ENCODE data around the gene TADA1. TPM values are rescaled to one million over a fixed set of nuclear protein-coding genes. Genes with fewer than 3 reads are reported as not detected.

The TADA1 gene
- total RNA-seq, 1 experiment from 2014 or later, result 13.1 TPM

DNA sequence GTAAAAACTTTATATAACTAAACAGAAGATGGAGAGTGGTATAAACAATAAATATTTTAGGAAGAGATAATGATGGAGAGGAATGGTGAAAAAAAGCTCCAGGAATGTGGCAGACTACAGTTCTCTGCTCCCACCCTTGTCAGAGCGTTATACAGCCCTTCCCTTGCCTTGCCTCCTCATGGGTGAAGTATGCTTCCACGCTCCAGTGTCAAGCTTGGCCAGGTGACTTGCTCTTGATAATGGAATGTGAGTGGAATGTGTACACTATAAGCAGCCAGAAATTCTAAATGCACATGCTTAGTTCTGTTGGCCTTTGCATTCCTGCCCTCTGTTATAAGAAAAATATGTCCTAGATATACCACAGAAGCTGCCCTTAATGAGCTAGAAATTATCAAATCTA is 61.5 kb downstream of the TADA1 start:
- Mint-ChIP-seq H3K9me3 (ENCODE audit: low read depth, unreplicated experiment) (no peaks in the 10 kb centered on the region), H3K36me3 (ENCODE audit: insufficient read depth, unreplicated experiment) (no peaks in the 10 kb centered on the region), H3K4me3 (ENCODE audit: low read depth, unreplicated experiment) (no peak overlapping the region), H3K27ac (ENCODE audit: unreplicated experiment) (no peak overlapping the region), H3K4me1 (ENCODE audit: low read depth, unreplicated experiment) (peaks cover 18% of the 10 kb centered on the region), H3K27me3 (ENCODE audit: unreplicated experiment) (no peaks in the 10 kb centered on the region)
- no TSS peak for BruUV-seq (replicated peaks)
- TF ChIP-seq, protein P1, sequence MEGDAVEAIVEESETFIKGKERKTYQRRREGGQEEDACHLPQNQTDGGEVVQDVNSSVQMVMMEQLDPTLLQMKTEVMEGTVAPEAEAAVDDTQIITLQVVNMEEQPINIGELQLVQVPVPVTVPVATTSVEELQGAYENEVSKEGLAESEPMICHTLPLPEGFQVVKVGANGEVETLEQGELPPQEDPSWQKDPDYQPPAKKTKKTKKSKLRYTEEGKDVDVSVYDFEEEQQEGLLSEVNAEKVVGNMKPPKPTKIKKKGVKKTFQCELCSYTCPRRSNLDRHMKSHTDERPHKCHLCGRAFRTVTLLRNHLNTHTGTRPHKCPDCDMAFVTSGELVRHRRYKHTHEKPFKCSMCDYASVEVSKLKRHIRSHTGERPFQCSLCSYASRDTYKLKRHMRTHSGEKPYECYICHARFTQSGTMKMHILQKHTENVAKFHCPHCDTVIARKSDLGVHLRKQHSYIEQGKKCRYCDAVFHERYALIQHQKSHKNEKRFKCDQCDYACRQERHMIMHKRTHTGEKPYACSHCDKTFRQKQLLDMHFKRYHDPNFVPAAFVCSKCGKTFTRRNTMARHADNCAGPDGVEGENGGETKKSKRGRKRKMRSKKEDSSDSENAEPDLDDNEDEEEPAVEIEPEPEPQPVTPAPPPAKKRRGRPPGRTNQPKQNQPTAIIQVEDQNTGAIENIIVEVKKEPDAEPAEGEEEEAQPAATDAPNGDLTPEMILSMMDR (IDR thresholded peaks at IDR 0.05; ENCODE audit: unreplicated experiment), result no peak
- DNase-seq, result no peak
- intact Hi-C loops (cut with micrococcal nuclease; ENCODE audit: unreplicated experiment), result loop anchor here (1.0 kb wide), 1 partner anchor 335 kb away; no protein-coding TSS in a partner anchor
- CTCF ChIA-PET, result interaction anchor here (1.2 to 1.9 kb wide), 2 partner anchors 25 to 336 kb away, joined by 4 to 5 read pairs; partner anchors contain the start of gene POGK

DNA sequence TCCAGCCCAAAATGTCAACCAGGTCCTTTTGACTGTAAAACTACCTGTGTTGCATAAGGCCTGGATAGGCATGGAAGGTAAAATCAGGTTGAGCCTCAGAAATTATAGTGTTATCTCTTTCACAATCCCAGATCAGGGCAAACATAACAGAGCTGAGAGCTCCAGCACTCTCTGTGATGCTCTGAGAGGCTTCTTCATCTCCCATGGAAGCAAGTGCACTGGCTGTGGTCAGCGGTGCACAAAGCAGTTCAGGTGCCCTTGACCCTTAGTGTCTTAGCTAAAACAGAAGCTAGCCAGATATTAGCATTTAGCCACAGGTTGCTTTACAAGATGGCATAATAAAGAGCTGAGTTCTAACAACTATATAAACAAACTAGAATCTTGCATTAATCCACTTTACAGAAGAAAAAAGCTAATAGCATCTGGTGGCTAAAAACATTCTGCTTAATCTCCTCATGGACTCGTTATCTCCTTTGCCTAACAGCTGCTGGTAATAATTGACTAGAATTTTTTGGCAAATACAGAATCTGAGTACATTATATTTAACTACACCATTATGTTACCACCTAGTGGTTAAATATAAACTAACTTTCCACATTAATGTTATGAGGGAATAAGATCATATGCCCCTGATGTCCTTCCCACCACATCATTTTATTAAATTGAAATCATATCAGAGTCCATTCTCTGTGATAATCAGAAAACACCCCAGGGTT is 62.4 kb downstream of the TADA1 start:
- DNase-seq, result no peak
- intact Hi-C loops (cut with micrococcal nuclease; ENCODE audit: unreplicated experiment), result loop anchor here (1.0 kb wide), 1 partner anchor 334 kb away; no protein-coding TSS in a partner anchor

DNA sequence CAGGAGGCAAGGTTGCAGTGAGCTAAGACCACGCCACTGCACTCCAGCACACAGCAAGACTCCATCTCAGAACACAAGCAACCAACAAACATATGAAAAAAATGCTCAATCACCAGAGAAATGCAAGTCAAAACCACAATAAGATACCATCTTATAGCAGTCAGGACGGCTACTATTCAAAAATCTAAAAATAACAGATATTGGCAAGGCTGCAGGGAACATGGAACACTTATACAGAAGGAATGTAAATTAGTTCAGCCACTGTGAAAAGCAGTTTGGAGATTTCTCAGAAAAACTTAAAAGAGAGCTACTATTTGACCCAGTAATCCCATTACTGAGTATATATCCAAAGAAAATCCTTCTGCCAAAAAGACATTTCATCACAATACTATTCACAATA is 64.4 kb downstream of the TADA1 start:
- Mint-ChIP-seq H3K27ac (ENCODE audit: unreplicated experiment) (no peak overlapping the region), H3K4me1 (ENCODE audit: low read depth, unreplicated experiment) (peaks cover 18% of the 10 kb centered on the region), H3K9me3 (ENCODE audit: low read depth, unreplicated experiment) (no peaks in the 10 kb centered on the region), H3K4me3 (ENCODE audit: low read depth, unreplicated experiment) (no peak overlapping the region), H3K27me3 (ENCODE audit: unreplicated experiment) (no peaks in the 10 kb centered on the region), H3K36me3 (ENCODE audit: insufficient read depth, unreplicated experiment) (no peaks in the 10 kb centered on the region)
- CTCF ChIA-PET, result no interaction called here
- DNase-seq, result no peak
- TF ChIP-seq, protein P1 (IDR thresholded peaks at IDR 0.05; ENCODE audit: unreplicated experiment), result no peak
- intact Hi-C loops (cut with micrococcal nuclease; ENCODE audit: unreplicated experiment), result no loop called here
- no TSS peak for BruUV-seq (replicated peaks)

More for the DNA sequence above, 62.4 kb downstream of the TADA1 start:
- no peaks in the 10 kb centered on the region for H3K9me3 Mint-ChIP-seq (ENCODE audit: low read depth, unreplicated experiment)
- H3K36me3 Mint-ChIP-seq (ENCODE audit: insufficient read depth, unreplicated experiment), result no peaks in the 10 kb centered on the region
- TF ChIP-seq, protein P1 (IDR thresholded peaks at IDR 0.05; ENCODE audit: unreplicated experiment), result no peak
- H3K27me3 Mint-ChIP-seq (ENCODE audit: unreplicated experiment), result no peaks in the 10 kb centered on the region
- CTCF ChIA-PET, result interaction anchor here (1.2 to 1.9 kb wide), 2 partner anchors 26 to 335 kb away, joined by 4 to 5 read pairs; partner anchors contain the start of gene POGK
- BruUV-seq (replicated peaks), result no TSS peak
- H3K27ac Mint-ChIP-seq (ENCODE audit: unreplicated experiment), result no peak overlapping the region
- H3K4me1 Mint-ChIP-seq (ENCODE audit: low read depth, unreplicated experiment), result peaks cover 18% of the 10 kb centered on the region
- H3K4me3 Mint-ChIP-seq (ENCODE audit: low read depth, unreplicated experiment), result no peak overlapping the region

DNA sequence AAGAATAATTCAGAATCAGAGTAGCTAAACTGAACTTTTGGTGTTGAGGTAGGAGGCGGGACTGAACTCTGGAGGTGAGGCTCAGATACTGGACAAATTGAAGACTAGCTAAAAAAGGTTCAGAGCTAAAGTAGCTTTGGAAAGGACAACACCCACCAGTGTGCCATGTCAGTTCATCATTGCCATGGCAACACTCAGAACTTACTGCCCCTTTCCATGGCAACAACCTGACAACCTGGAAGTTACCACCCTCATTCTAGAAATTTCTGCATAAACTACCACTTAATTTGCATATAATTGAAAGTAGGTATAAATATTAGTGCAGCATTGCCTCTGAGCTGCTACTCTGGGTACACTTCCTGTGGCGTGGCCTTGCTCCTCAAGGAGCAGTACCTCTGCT is 67.1 kb downstream of the TADA1 start:
- Mint-ChIP-seq H3K27ac (ENCODE audit: unreplicated experiment) (no peak overlapping the region), H3K4me1 (ENCODE audit: low read depth, unreplicated experiment) (peaks cover 5% of the 10 kb centered on the region), H3K36me3 (ENCODE audit: insufficient read depth, unreplicated experiment) (no peaks in the 10 kb centered on the region), H3K4me3 (ENCODE audit: low read depth, unreplicated experiment) (no peak overlapping the region), H3K27me3 (ENCODE audit: unreplicated experiment) (no peaks in the 10 kb centered on the region), H3K9me3 (ENCODE audit: low read depth, unreplicated experiment) (peaks cover 2% of the 10 kb centered on the region)
- TF ChIP-seq, protein P1 (IDR thresholded peaks at IDR 0.05; ENCODE audit: unreplicated experiment), result no peak
- intact Hi-C loops (cut with micrococcal nuclease; ENCODE audit: unreplicated experiment), result no loop called here
- DNase-seq, result no peak
- CTCF ChIA-PET, result no interaction called here
- no TSS peak for BruUV-seq (replicated peaks)

Other genes starting within 250 kb of the TADA1 start
- 69.9 and 80.2 TPM in 2 replicates for gene POGK, start 36.8 kb downstream of the TADA1 start, total RNA-seq (2022)
- 0.91 and 1.9 TPM in 2 replicates for gene ILDR2, start 99.3 kb upstream of the TADA1 start, total RNA-seq (2022)
- gene MAEL, start 113.0 kb upstream of the TADA1 start, total RNA-seq (2022), result 0.34 TPM in 1 of 2 replicates, not detected in the other
- gene GPA33, start 214.1 kb upstream of the TADA1 start, total RNA-seq (2022), result not detected in 2 replicates
- not detected in 2 replicates for gene STYXL2, start 217.8 kb upstream of the TADA1 start, total RNA-seq (2022)

Data from Calu3 (cell line).